GM18508 (cell line): ENCODE data around the gene DOCK2.

Experiments
- ATAC-seq: cut with Tn5 transposase; IDR thresholded peaks from one replicate; pipeline ENCODE4 v1.9.1; 2021; ENCODE audit warnings: moderate number of reproducible peaks; ENCODE audit not compliant: insufficient read depth, unreplicated experiment

The DOCK2 gene

DNA sequence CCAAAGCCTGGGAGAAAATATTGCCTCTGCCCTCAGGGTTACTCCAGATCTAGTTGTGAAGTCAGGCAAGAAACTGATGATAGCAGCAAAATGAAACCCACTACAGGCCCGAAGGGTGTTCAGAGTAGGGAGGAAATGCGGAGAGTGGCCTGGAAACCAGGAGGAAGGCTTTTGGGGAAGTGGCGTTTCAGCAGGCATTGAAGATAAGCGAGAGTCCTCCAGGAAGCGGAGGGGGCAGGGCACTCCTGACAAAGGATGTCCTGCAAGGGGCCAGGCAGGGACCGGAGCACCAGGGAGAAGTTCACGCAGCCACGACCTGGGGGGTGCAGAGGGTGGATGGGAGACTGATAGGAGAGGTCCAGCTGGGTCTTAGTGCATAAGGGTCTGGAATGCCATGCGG, 460.9 kb downstream of the DOCK2 start:
- no peak for ATAC-seq

DNA sequence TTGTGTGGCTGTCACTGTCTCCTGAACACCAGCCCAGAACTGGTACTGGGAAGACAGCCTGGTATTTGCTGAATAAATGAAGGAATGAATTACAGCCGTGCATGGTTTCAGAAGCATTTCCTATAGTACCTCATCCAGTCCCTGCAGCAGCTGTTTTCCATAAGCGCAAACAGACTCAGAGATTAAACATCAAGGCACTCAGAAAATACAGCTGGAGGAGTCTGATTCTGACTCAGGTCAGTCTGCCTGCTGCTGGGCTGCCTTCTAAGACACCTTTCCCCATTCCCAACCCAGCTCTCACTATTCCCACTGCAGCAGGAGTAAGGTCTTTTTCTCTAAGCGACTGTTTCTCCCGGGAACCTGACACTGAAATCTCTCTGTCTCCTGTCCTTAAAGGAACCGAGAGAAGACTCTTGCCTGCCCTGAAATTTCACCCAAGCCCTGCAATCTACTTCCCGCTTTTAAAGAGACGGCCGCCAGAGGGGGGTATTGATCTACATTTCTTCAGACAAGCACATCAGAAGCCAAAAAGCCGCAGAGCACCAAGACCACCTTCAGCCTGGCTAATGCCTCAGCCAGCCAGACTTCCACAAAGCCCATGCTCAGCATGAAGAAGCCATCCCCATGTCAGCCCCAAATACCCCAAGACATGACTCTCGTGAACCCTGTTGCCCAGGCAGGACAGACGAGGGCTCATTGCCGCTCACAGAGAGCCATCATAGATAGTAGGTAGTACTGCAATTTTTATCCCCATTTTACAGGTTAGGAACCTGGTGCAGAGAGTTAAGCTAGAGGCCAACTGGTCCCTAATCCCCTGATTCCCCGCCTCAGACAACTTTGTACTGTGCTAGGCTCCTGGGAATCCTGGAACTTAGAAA, 463.2 kb downstream of the DOCK2 start:
- ATAC-seq: no peak

DNA sequence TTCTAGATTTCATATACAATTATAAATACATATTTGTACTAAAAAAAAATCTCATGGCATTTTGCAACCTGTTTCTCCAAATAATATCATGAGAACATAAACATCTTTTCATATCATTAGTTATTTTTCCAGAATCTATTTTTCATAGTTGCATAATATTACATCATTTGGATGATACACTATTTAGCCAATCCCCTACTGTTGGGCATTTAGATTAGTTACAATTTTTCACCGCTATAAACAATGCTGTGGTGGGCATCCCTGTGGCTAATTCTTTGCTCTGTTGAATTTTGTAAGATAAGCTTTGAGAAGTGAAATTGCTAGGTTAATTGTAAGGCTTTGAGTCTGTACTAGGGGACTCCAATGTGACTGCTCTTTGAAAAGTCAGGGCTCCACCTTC, 466.4 kb downstream of the DOCK2 start:
- ATAC-seq: no peak

DNA sequence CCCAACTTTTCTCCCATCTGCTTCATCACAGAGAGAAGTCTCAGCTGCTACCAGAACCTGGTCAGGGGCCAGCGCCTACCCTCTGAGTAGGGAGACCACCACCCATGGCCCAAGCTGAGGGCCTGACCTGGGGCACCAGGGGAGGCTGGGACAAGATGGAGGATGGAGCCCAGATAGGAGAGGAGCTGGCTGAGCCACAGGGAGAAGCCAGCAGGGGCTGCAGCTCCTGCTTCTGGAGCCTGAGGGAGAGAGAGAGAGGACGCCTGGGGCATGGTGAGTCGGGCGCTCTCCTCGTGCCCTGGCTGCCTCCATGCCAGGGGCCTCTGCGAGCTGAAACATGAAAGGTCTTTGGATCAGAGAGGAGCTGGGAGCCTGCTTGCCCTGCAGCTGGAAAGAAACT, 467.2 kb downstream of the DOCK2 start:
- no peak for ATAC-seq

DNA sequence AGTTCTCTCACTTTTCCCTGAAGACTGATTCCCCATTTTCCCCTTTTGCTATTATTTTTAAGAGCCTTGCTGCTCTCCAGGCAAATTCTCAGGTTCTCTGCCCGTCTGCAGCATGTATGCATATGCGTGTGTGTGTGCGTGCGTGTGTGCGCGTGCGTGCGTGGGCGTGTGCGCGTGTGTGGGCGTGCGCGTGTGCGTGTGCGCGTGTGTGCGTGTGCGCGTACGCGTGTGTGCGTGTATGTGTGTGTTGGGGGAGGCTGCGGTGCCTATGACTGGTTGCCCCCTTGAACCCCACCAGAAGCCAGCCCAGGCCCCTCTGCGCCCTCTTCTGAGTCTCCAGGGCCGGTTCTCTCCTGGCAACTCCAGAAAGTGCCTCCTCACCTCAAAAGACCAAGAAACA, 467.6 kb downstream of the DOCK2 start:
- no peak for ATAC-seq

DNA sequence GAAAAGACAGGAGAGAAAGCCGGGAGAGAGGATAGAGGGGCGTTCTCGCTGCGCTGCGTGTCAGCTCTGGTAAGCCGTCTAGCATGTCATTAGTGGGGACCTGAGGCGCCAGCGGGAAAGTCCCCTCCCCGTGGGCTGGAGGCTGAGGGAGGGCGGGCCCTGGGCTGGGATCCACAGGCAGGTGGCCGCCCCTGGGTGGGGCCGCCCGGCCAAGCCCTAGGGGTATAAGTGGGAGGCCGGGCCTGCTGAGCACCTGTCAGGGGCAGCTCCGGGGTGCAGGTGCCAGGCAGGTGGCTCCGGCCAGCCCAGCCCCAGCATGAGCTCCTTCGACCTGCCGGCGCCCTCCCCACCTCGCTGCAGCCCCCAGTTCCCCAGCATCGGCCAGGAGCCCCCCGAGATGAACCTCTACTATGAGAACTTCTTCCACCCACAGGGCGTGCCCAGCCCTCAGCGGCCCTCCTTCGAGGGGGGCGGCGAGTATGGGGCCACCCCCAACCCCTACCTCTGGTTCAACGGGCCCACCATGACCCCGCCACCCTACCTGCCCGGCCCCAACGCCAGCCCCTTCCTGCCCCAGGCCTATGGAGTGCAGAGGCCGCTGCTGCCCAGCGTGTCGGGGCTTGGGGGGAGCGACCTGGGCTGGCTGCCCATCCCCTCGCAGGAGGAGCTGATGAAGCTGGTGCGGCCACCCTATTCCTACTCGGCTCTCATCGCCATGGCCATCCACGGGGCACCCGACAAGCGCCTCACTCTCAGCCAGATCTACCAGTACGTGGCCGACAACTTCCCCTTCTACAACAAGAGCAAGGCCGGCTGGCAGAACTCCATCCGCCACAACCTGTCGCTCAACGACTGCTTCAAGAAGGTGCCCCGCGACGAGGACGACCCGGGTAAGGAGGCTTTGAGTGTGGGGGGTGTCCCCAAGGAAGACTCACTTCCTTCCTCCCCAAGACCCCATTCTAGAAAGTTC, 468.9 kb downstream of the DOCK2 start, which contains the start of gene FOXI1:
Gene FOXI1, plus strand, starts transcription at position 256 of the 970 bp plus-strand sequence. Its CDS starts 61 bp downstream, at position 317.
- no peak for ATAC-seq

DNA sequence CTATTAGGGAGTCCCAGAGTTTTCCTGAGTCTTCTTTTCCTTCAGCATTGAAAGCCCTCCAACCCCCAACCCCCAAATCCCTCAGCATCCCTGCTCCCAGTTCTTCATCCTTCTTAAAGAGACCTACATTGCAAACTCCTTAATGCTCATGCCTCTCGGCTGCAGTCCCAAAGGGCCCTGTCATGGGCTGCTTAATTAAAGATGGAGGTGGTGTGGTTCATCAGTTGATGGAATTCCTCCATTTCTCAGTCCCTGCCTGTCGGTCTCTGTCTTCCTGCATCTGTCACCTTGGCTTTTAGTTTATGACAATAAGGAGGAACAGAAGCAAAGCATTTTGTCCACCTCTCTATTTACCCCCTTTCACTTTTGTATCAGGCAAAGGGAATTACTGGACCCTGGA, 470.6 kb downstream of the DOCK2 start:
- ATAC-seq: no peak

DNA sequence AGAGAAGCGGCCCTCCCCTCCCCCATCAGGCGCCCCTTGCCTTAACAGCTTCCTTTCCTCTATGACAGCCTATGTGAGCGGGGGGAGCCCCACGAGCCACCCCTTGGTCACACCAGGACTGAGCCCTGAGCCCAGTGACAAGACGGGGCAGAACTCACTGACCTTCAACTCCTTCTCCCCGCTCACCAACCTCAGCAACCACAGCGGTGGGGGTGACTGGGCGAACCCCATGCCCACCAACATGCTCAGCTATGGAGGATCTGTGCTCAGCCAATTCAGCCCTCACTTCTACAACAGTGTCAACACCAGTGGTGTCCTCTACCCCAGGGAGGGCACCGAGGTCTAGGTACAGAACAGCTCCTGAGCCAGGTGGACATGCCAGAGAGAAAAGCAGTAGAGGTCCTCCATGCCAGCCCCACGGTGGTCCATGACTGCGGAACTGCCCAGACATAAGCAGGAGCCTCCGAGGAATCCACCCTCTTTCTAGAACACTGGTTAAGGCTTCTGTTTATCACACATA, 471.3 kb downstream of the DOCK2 start:
- ATAC-seq: no peak

DNA sequence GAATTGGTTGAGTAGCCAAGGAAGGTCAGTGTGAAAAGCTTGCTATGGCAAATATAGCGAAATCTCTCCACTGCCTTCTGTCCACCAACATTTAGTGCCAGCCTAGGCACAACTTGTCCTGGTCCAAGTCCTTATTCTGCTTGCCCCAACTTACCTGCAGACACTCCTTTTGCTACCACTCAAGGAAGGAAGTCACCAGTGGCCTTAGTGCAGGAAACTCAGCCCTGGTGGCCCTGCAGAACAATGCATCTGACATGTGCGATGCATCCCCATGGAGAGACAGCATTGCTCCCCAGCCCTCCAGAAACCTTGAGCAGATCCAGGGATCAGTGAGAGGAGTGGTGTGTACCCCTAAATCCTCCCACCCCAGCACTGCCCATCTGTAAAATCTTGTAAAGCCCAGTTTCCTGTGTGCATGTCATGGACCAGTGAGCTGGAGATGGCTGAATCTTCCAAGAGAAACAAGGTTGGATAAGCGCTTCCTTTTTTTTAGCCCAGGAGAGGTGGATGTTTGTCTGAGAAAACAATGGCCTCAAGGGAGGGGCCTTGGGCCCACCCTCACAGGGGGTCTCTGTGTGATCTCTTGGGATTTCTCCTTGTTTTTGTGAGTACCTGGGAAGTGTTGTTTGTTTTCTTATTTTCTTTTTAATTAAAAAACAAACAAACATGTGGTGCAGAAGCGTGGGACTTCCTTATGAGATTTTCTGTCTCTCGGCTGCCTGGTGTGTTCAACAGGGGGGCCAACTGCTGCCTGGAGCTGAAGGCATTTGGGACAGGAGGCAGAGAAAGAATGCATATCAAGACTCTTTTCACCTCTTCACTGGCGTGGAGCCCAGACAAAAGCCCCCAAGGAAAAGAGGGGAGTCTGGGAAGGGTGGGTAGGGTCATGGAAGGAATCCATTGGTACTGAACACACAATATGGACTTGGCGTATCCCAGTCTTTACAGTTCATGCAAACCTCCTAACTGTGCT, 472.3 kb downstream of the DOCK2 start:
- ATAC-seq: no peak

DNA sequence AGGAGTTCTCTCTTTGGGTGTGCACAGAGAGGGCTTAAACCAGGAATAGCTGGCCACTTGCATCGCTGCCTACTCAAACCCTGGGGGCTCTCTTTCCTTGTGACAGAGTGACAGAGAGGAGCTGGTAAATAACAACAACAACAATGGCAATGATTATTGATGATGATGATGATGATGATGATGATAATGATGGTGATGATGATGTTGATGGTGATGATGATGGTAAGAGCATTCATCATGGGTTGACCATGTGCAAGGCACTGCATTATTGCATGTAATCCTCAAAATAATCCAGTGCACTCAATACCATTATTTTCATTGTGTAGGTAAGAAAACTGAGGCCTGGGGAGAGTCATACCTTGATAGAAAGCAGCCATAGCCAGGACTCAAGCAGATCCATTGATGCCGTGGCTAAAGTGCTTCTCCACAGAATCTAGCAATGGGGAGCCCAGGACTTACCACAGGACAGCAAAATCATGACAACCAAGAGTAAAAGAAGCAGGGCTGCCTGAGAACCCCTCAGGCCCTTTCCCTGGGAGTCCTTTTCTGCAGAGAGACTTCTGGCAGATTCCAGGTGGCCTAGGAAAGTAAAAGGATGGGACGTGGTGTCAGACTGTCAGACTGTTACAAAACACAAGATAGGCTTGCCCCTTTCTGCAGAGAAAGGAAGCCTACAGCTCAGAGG, 473.5 kb downstream of the DOCK2 start:
- no peak for ATAC-seq

DNA sequence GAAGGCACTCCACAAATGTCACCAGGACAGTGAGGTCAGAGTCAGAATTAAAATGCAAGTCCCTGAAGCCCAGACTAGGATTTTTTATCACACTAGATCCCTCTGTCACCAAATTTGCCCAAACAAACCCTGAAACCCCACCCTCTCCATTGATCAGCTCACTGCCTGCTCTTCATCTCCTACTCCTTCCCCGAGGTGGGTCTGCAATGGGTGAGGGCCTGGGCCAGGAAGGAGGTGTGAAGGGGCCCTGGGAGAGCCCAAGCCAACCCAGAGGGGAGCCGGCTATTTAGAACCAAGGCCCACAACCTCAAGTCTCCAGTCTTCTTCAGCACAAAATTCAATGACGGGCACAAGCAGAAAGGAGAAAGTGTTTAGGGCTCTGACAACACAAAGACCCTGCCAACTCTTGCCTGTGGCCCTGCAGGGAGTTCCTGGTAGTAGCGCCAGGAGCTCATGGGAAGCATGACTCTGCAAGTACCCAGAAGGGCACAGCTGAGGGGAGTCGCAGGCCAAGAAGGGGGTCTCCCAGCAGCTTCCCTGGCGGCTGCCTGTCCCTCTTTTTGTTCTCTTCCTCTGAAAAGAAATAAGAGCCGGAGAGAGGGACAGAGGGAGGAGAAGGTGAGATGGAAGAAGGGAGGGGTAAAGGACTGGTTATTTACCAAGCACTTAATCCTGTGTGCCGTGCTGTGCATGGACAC, 474.2 kb downstream of the DOCK2 start:
- ATAC-seq: no peak

DNA sequence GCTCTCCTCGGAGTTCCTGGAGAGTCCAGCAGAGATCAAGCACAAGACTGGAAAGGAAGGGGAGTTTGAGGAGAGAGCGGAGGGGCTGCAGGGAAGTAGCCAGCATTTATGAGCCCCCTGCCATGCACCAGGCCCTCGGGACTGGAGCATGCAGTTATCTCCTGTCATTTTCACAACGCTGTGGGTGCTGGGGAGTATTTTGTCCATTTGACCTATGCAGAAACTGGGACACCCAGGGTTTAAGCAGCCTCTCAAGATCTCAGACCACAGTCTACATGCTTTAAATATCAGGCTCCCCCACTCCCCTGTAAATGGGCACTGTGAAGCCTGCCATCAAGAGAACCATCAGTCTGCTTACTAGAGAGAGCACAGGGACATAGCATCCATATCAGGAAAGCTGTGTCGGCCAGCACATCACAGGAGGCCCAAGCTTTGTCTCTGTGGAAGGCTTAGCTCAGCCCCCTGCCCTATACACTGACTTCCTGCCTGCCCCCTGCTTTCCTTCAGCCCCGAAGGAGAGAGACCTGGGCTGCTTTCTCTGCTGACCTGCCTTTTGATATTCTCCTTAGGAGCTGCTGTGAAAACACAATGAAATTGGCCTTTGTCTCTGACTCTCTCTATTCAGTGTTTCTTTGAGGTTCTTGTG, 475.9 kb downstream of the DOCK2 start:
- ATAC-seq: no peak

DNA sequence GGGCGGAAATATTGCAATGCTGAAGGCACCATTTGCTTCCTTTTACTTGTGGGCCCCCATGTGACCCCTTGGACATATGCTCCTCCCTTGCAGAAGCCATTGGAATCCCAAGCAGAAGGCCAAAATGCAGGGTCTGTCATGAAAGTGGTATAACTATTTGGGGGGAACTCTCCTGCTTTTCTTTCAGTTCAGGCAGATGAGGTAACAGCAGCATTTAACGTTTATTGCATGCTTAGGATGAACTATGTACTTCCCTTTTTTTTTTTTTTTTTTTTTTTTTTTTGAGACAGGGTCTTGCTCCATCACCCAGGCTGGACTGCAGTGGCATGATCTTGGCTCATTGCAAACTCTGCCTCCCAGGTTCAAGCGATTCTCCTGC, 476.4 kb downstream of the DOCK2 start:
- no peak for ATAC-seq

DNA sequence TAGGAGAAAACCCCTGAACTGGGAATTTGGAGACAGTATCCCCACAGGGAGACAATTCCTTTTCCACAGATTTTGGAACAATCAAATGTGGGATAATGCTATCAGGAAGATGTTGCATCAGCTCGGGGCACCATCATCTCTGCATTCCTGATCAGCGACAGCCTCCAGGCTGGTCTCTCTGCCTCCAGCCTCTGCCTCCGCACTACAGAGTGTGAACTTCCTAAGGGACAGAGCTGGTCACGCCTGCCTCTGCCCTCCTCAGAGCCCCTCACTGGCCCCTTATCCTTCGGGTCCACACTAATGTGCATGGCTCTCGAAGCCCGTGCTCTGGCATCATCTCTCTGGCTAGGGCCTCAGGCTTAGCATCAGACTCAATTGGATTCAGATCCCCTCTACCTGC, 477.2 kb downstream of the DOCK2 start:
- ATAC-seq: no peak

DNA sequence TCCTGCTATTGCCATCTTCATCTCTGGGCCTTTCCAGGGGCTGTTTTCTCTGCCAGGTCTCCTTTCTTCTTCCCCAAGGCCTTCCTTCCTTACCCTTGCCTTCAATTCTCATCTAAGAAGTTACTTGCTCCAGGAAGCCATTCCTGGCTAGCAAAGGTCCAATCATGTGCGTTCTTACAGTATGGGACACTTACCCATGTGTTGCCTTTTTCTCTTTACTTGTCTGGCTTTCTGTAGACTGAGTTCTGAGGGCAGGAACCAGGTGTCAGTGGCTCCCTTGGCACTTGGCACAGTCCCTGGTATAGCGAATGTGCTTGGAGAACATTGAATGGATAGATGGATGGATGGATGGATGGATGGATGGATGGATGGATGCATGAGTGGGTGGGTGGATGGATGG, 478.9 kb downstream of the DOCK2 start:
- no peak for ATAC-seq

DNA sequence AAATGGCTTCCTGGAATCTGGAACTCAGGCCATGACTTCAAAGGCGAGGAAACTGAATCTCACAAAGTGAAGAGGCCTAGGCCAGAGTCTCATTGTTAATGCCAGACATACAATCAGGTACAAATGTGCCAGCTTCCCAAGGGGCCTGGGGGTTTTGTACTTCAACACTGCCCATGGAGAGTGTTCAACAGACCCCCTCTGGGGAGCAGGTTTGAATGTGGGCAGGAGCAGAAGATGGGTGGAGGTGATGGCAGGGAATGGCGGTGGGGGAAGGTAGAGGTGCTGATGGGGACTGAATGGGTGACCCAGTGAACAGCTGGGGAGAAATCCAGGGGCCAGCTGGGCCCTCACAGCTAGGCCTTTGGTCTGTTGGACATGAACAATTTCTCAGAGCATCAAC, 480.7 kb downstream of the DOCK2 start:
- no peak for ATAC-seq

DNA sequence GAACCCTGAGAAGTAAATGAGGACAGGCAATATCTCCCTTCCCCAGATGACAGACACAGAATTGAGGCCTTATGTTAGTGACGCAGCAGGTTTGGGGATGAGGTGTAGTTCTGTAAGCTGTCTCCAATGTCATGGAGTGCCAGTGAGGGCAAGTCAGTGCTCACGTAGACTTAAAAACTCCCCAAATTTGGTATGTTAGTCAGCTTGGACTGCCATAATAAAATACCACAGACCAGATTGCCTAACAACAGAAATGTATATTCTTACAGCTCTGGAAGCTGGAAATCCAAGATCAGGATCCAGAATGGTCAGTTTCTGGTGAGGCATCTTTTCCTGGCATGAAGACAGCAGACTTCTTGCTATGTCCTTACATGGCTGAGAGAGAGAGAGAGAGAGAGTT, 483.5 kb downstream of the DOCK2 start:
- ATAC-seq: no peak

DNA sequence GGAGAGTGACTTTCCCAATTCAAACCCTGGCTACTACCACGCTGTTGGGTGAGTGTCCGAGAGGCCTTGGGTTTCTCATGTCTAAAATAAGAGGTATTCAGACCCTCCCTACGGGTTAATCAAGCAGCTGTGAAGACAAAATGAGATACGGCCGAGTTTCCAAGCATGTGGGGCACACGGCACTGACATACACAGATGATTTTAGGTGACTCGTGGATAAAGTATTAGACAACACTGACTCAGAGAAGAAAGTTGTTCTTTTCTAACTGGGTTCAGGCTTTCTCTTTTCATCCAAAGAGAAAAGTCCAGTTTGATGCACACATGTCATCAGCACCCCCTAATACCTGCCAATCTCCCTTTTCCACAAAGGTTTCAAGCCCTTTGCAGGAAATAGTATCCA, 484.2 kb downstream of the DOCK2 start:
- no peak for ATAC-seq
